Motor neuron (in vitro differentiated cells): ENCODE measurements around the gene RPH3AL. TPM values are rescaled to one million over a fixed set of nuclear protein-coding genes. Genes with fewer than 3 reads are reported as not detected.
"Not testable (repeated sequence)": the region's sequence is repeated elsewhere in the genome, so short reads cannot be mapped to it uniquely, and the experiment has no call there.

Experiments used
- ATAC-seq, 8 experiments: fragments of 200-7000 bp; cut with Tn5 transposase; replicated peaks in 6 of 8; 2 replicates each; pipeline ENCODE4 v1.8.0; 2021; ENCODE audit warnings: mild to moderate bottlenecking in 8 of 8, moderate library complexity in 8 of 8
- H3K27ac ChIP-seq, 2 donors: fragments of 250-450 bp; sonication (Bioruptor Pico); 2 replicates each; pipeline ENCODE4 v1.9.0; 2021; ENCODE audit warnings: antibody characterized with exemption in 2 of 2, mild to moderate bottlenecking in 2 of 2, moderate library complexity in 1 of 2
- H3K4me1 ChIP-seq, 2 donors: fragments of 250-450 bp; sonication (Bioruptor Pico); replicated peaks in 1 of 2; 2 replicates each; pipeline ENCODE4 v1.6.1; 2021; ENCODE audit warnings: antibody characterized with exemption in 2 of 2, mild to moderate bottlenecking in 2 of 2, moderate library complexity in 1 of 2
- H3K4me3 ChIP-seq, 5 donors: fragments of 250-450 bp; sonication (Bioruptor Pico); 2 replicates each; pipeline ENCODE4 v1.9.0; 2021; ENCODE audit warnings: antibody characterized with exemption in 5 of 5, mild to moderate bottlenecking in 5 of 5, moderate library complexity in 4 of 5
- WGBS, 10 experiments: fragments of 450-650 bp; shearing (Covaris generic); methylation state at CpG; one replicate each; pipeline ENCODE4 v1.0.0; 2022; 5-methylcytosine and 5-hydroxymethylcytosine counted together
- in situ Hi-C, 9 experiments: fragments of 400-800 bp; cut with MboI; loops; one replicate each; pipeline ENCODE4 v1.15.0; 2021; ENCODE audit warnings: low sequenced_read_pairs in 9 of 9, low pct_unique_long_range_greater_than_20kb in 2 of 9; ENCODE audit not compliant: unreplicated experiment in 9 of 9
- total RNA-seq, 8 experiments: library from RNA; unstranded; fragments of 300-600 nt; gene quantifications; 2 replicates each; pipeline versions ENCODE4 v1.2.3 to v1.2.4, GENCODE V29; 2022

Gene RPH3AL
- total RNA-seq, 8 experiments from 2014 or later: 1.4 to 7.6 (median 3.0) TPM

DNA sequence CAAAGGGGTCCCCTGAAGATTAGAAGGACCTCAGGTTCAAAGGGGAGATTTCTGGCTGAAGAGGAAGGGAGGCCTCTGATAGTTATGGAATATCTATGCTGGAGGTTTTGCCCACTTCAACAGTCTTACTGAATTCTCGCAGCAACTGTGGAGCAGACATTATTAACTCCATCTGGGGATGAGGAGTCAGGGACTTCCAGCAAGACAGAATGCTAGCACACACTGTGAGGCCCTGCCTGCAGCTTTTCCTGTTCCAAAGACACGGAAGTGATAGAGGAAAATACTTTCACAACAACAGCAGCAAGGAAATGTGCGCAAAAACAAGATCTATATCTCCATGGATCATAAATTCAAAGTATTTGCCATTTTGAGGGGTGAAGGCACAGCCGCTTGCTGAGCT lies 72.8 kb downstream of the RPH3AL start:
- no peak overlapping the region for H3K27ac ChIP-seq
- ATAC-seq: no peak
- no peak overlapping the region for H3K4me3 ChIP-seq
- peaks cover 9 to 13% of the 10 kb centered on the region in 2 donors for H3K4me1 ChIP-seq
- 40 to 100% (median 68%) methylated on average over 1 to 3 of the region's 4 CpGs; no CpG with 5 or more reads in 6 of the 10 experiments for WGBS, 10 experiments
- in situ Hi-C loops: no loop called here

DNA sequence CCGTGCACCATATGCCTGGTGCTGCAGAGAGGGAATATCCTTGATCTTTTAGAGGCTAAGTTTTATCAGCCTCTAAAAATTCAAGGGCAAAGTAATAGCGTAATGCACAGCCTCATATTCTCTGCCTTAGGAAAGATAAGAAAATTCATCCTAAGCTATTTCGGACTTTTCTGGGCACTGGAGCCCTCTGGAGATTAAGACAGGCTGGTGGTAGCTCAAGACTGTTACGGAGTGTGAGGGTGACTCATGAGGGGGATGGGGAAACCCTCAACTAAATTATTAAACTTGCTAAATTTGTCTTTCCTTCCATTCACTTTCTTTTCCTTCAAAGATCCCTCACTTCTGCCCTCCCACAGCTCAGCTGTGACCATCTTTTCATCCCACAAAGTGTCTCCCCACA lies 73.3 kb downstream of the RPH3AL start:
- in situ Hi-C loops: no loop called here
- H3K4me3 ChIP-seq: no peak overlapping the region
- peaks cover 9 to 13% of the 10 kb centered on the region in 2 donors for H3K4me1 ChIP-seq
- ATAC-seq: no peak
- no peak overlapping the region for H3K27ac ChIP-seq
- WGBS, 10 experiments: 20 to 100% (median 80%) methylated on average over 1 to 3 of the region's 4 CpGs

GRCh38 chr17:278676-279059 lies 73.9 kb downstream of the RPH3AL start:
- H3K4me3 ChIP-seq: no peak overlapping the region
- in situ Hi-C loops: no loop called here
- no peak overlapping the region for H3K27ac ChIP-seq
- ATAC-seq: peak in 1 of 8 experiments; percentile 35
- WGBS, 10 experiments: 36 to 100% (median 75%) methylated on average over 1 to 5 of the region's 5 CpGs; no CpG with 5 or more reads in 3 of the 10 experiments
- peaks cover 9 to 13% of the 10 kb centered on the region in 2 donors for H3K4me1 ChIP-seq

DNA sequence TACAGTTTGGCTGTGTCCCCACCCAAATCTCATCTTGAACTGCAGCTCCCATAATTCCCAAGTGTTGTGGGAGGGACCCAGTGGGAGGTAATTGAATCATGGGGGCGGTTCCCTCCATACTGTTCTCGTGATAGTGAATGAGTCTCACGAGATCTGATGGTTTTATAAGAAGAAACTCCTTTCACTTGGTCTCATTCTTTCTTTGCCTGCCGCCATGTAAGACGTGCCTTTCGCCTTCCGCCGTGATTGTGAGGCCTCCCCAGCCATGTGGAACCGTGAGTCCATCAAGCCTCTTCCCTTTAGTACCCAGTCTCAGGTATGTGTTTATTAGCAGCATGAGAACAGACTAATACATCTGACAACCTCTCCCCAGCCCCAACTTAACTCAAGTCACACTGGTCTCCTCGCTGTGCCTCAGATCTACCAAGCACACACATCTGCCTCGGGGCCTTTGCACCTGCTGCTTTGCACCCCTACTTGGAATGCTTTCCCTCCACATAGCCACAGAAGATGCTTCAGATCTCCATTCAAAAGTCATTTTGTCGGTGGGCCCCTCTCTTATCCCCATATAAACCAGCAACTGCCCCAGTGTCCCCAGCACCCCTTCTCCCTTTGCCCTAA lies 74.4 kb downstream of the RPH3AL start:
- in situ Hi-C loops: no loop called here
- no peak for ATAC-seq
- peaks cover 9 to 12% of the 10 kb centered on the region in 2 donors for H3K4me1 ChIP-seq
- no peak overlapping the region for H3K27ac ChIP-seq
- 50 to 97% (median 70%) methylated on average over 1 to 7 of the region's 12 CpGs; no CpG with 5 or more reads in 3 of the 10 experiments for WGBS, 10 experiments
- H3K4me3 ChIP-seq: no peak overlapping the region

- in situ Hi-C loops: no loop called here
- Histone ChIP-seq H3K4me1 (no peaks in the 10 kb centered on the region), H3K27ac (no peak overlapping the region), H3K4me3 (no peak overlapping the region)
- WGBS, 10 experiments: 5 to 100% (median 83%) methylated on average over 1 to 5 of the region's 5 CpGs; no CpG with 5 or more reads in 1 of the 10 experiments
- peak in 2 of 8 experiments; percentile 52 to 74 for ATAC-seq
These were observed 77.7 kb downstream of the RPH3AL start for GRCh38 chr17:274902-275301.

DNA sequence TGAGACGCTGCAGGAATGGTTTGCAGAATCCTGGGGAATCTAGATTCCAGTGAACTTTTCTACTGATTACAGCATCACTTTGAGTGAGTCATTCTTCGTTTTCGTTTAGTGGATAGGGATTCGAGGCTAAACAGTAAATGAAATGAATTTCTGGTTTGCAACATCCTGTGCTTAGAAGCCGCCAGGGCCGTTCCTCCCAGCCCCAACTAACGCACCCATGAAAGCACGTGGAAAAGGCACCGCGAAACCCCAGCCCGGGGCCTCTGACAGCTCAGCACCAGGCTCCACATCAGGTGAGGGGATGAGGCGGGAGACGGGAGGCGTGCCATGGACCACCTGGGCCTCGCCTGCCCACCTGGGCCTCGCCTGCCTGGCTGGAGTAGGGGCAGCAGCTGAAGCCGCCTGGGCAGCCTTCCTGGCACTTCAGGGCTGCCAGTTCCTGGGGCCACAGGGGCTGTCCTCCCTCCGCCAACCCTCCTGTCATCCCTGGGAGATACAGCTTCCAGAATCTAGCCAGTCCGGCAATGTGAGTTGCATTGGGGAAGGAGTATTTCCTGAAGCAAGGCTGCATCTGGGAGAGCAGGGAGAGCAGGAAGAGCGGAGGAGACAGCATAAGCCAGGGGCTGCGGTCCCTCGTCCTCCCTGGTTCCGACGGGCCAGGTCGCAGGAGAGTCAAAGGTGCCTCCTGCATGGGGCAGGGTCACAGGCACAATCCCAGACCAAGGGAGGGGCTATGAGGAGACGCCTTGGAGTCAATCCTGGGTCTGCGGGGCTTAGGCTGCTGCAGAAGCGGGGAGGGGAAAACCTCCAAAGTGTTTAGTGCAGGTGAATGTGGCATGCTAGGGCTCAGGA lies 78.4 kb downstream of the RPH3AL start:
- in situ Hi-C loops: no loop called here
- Histone ChIP-seq H3K4me1 (no peaks in the 10 kb centered on the region), H3K27ac (no peak overlapping the region), H3K4me3 (no peak overlapping the region)
- peak in 4 of 8 experiments; percentile 22 to 59 (median 46) for ATAC-seq
- 18 to 93% (median 79%) methylated on average over 2 to 7 of the region's 28 CpGs; no CpG with 5 or more reads in 3 of the 10 experiments for WGBS, 10 experiments

DNA sequence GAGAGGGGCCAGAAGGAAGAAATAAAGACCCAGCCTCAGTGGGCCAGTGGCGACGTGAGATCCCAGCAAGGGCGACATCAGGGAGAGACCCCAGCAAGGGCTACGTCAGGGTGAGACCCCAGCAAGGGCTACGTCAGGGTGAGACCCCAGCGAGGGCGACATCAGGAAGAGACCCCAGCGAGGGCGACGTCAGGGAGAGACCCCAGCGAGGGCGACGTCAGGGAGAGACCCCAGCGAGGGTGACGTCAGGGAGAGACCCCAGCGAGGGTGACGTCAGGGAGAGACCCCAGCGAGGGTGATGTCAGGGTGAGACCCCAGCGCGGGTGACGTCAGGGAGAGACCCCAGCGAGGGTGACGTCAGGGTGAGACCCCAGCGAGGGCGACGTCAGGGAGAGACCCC lies 79.8 kb downstream of the RPH3AL start:
- H3K4me3 ChIP-seq, in situ Hi-C loops, H3K27ac ChIP-seq, ATAC-seq, H3K4me1 ChIP-seq: not testable (repeated sequence)
- no CpG with 5 or more reads among the region's 26 CpGs for WGBS, 10 experiments

DNA sequence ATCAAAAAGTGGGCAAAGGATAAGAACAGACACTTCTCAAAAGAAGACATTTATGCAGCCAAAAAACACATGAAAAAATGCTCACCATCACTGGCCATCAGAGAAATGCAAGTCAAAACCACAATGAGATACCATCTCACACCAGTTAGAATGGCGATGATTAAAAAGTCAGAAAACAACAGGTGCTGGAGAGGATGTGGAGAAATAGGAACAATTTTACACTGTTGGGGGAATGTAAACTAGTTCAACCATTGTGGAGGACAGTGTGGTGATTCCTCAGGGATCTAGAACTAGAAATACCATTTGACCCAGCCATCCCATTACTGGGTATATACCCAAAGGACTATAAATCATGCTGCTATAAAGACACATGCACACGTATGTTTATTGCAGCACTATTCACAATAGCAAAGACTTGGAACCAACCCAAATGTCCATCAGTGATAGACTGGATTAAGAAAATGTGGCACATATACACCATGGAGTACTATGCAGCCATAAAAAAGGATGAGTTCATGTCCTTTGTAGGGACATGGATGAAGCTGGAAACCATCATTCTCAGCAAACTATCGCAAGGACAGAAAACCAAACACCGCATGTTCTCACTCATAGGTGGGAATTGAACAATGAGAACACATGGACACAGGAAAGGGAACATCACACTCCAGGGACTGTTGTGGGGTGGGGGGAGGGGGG lies 80.5 kb downstream of the RPH3AL start:
- peaks cover 8 to 11% of the 10 kb centered on the region in 2 donors for H3K4me1 ChIP-seq
- ATAC-seq, H3K4me3 ChIP-seq, in situ Hi-C loops, H3K27ac ChIP-seq: not testable (repeated sequence)
- 100% methylated on average over 1 of the region's 4 CpGs; no CpG with 5 or more reads in 6 of the 10 experiments for WGBS, 10 experiments

- H3K27ac ChIP-seq: no peak overlapping the region
- no peak overlapping the region for H3K4me3 ChIP-seq
- 56 to 100% (median 89%) methylated on average over 1 to 11 of the region's 27 CpGs; no CpG with 5 or more reads in 5 of the 10 experiments for WGBS, 10 experiments
- in situ Hi-C loops: no loop called here
- peaks cover 15 to 23% of the 10 kb centered on the region in 2 donors for H3K4me1 ChIP-seq
- ATAC-seq: peak in 2 of 8 experiments; percentile 15 to 18
These were observed 82.7 kb downstream of the RPH3AL start for GRCh38 chr17:269616-270514.

DNA sequence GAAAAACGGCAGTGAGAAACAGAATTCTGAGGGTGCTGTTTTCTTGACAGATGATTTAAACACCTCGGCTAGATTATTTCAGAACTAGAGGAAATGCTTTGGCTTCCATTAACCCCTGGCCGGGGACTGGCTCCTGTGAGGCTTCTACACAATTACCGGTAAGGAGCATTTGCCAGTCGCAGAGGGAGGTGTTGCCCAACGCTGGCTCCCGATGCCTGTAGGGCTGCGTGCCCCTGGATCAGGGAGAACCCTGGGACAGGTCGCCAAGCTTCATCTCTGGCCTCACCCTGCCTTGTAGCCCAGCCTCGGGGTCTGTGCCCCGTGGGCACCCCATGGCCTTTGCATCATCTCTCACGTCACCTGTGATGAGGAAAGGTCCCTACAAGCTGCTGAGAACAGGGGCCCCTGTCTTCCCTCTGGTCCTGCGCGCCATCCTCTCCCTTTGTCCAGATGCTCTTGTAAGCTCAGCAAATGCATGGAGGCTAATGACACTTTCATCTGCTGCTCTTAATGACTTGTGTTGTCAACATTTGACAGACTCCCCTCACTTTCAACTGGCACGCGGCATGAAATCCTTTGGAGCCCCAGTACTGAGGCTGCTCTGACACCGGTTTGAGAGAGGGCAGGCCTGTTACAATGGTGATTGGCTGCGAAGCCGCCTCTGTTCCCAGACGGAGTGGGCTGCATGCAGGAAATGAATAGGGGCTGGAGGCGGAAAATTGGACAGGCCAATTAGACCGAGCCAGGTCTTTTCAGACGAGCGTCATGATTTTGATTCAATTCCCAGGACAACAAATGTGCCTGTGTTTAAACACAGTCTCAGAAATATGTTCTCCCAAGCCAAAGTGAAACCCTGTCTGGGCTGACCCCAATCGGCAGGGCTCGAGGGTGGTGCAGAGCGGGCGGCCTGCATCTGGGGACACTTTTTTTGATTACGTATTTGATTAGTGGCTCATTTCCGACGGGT lies 85.6 kb downstream of the RPH3AL start:
- H3K4me1 ChIP-seq: peaks cover 15 to 23% of the 10 kb centered on the region in 2 donors
- peak in 7 of 8 experiments; percentile 16 to 82 (median 75) for ATAC-seq
- in situ Hi-C loops: no loop called here
- WGBS, 10 experiments: 13 to 93% (median 57%) methylated on average over 2 to 14 of the region's 31 CpGs
- no peak overlapping the region for H3K4me3 ChIP-seq
- H3K27ac ChIP-seq: peak overlapping the region in 1 of 2 donors; percentile 31

DNA sequence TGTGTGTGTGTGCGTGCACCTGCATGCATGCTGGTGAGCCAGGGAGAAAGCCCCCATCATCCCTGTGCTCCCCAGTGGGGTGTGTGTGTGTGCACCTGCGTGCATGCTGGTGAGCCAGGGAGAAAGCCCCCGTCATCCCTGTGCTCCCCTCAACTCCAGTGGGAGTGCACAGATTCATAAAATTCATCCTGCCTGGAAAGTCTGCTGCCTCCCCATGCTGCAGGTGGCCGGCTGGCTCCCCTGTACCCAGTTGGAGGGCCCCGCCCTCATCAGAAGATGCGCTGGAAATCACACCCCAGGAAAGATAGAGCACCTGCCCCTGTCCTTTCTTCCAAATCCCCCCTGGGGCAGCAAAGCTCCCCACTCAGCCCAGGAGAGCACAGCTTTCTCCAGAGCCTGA lies 86.4 kb downstream of the RPH3AL start:
- peak in 4 of 8 experiments; percentile 4 to 15 (median 11) for ATAC-seq
- 63 to 79% (median 64%) methylated on average over 2 to 4 of the region's 6 CpGs; no CpG with 5 or more reads in 7 of the 10 experiments for WGBS, 10 experiments
- in situ Hi-C loops: no loop called here
- no peak overlapping the region for H3K4me3 ChIP-seq
- no peak overlapping the region for H3K27ac ChIP-seq
- peaks cover 15 to 23% of the 10 kb centered on the region in 2 donors for H3K4me1 ChIP-seq
